ENCODE measurements around the gene SLC2A8. TPM values are rescaled to one million over a fixed set of nuclear protein-coding genes. Genes with fewer than 3 reads are reported as not detected.

The SLC2A8 gene
- total RNA-seq, 1 donor from 2014 or later: 14.1 TPM

- Mint-ChIP-seq H3K4me1 (ENCODE audit: low read depth) (peaks cover 6% of the 10 kb centered on the region), H3K4me3 (ENCODE audit: unreplicated experiment) (no peak overlapping the region), H3K36me3 (ENCODE audit: low read depth) (peaks cover 5% of the 10 kb centered on the region), H3K27ac (ENCODE audit: unreplicated experiment) (no peak overlapping the region), H3K9me3 (ENCODE audit: low read depth) (no peaks in the 10 kb centered on the region), H3K27me3 (ENCODE audit: low read depth) (no peaks in the 10 kb centered on the region)
- no peak for DNase-seq (ENCODE audit: low spot score)
- TF ChIP-seq CTCF (IDR thresholded peaks at IDR 0.05): no peak
These were observed 36.1 kb upstream of the SLC2A8 start for GRCh38 chr9:127360829-127361228.

GRCh38 chr9:127361561-127361960, 35.4 kb upstream of the SLC2A8 start:
- peaks cover 5% of the 10 kb centered on the region for H3K36me3 Mint-ChIP-seq (ENCODE audit: low read depth)
- TF ChIP-seq CTCF (IDR thresholded peaks at IDR 0.05): no peak
- no peak overlapping the region for H3K27ac Mint-ChIP-seq (ENCODE audit: unreplicated experiment)
- no peaks in the 10 kb centered on the region for H3K27me3 Mint-ChIP-seq (ENCODE audit: low read depth)
- no peaks in the 10 kb centered on the region for H3K9me3 Mint-ChIP-seq (ENCODE audit: low read depth)
- peaks cover 6% of the 10 kb centered on the region for H3K4me1 Mint-ChIP-seq (ENCODE audit: low read depth)
- no peak overlapping the region for H3K4me3 Mint-ChIP-seq (ENCODE audit: unreplicated experiment)
- DNase-seq (ENCODE audit: low spot score): no peak

- Mint-ChIP-seq H3K27ac (ENCODE audit: unreplicated experiment) (no peak overlapping the region), H3K9me3 (ENCODE audit: low read depth) (no peaks in the 10 kb centered on the region), H3K27me3 (ENCODE audit: low read depth) (no peaks in the 10 kb centered on the region), H3K4me3 (ENCODE audit: unreplicated experiment) (no peak overlapping the region), H3K4me1 (ENCODE audit: low read depth) (peaks cover 6% of the 10 kb centered on the region), H3K36me3 (ENCODE audit: low read depth) (peaks cover 5% of the 10 kb centered on the region)
- DNase-seq (ENCODE audit: low spot score): no peak
- no peak for TF ChIP-seq CTCF (IDR thresholded peaks at IDR 0.05)
These were observed 34.1 kb upstream of the SLC2A8 start for GRCh38 chr9:127362829-127363228.

- Mint-ChIP-seq H3K27ac (ENCODE audit: unreplicated experiment) (no peak overlapping the region), H3K27me3 (ENCODE audit: low read depth) (no peaks in the 10 kb centered on the region), H3K4me3 (ENCODE audit: unreplicated experiment) (no peak overlapping the region), H3K36me3 (ENCODE audit: low read depth) (peaks cover 9% of the 10 kb centered on the region), H3K9me3 (ENCODE audit: low read depth) (no peaks in the 10 kb centered on the region), H3K4me1 (ENCODE audit: low read depth) (no peaks in the 10 kb centered on the region)
- DNase-seq (ENCODE audit: low spot score): no peak
- no peak for TF ChIP-seq CTCF (IDR thresholded peaks at IDR 0.05)
These were observed 31.5 kb upstream of the SLC2A8 start for GRCh38 chr9:127365461-127365860.

- H3K4me3 Mint-ChIP-seq (ENCODE audit: unreplicated experiment): no peak overlapping the region
- no peak overlapping the region for H3K27ac Mint-ChIP-seq (ENCODE audit: unreplicated experiment)
- H3K4me1 Mint-ChIP-seq (ENCODE audit: low read depth): no peaks in the 10 kb centered on the region
- H3K9me3 Mint-ChIP-seq (ENCODE audit: low read depth): no peaks in the 10 kb centered on the region
- no peak for DNase-seq (ENCODE audit: low spot score)
- H3K36me3 Mint-ChIP-seq (ENCODE audit: low read depth): peaks cover 9% of the 10 kb centered on the region
- TF ChIP-seq CTCF (IDR thresholded peaks at IDR 0.05): no peak
- no peaks in the 10 kb centered on the region for H3K27me3 Mint-ChIP-seq (ENCODE audit: low read depth)
These were observed 30.4 kb upstream of the SLC2A8 start for GRCh38 chr9:127366594-127366993.
